HG03025 (cell line): ENCODE data around the gene NUDT7.

Source experiments
- ATAC-seq: cut with Tn5 transposase; IDR thresholded peaks from one replicate; pipeline ENCODE4 v1.9.1; 2021; ENCODE audit warnings: mild to moderate bottlenecking, moderate library complexity; ENCODE audit not compliant: unreplicated experiment, low FRiP score

The NUDT7 gene

GRCh38 chr16:77723108-77723514 is 797 bp downstream of the NUDT7 start:
- peak; percentile 3 for ATAC-seq

GRCh38 chr16:77724174-77724573 is 1.9 kb downstream of the NUDT7 start:
- ATAC-seq, result no peak

- ATAC-seq, result no peak
Measured at GRCh38 chr16:77729951-77730350, 7.6 kb downstream of the NUDT7 start.

GRCh38 chr16:77732241-77732946 is 10.1 kb downstream of the NUDT7 start:
- ATAC-seq, result no peak

- ATAC-seq, result no peak
Measured at GRCh38 chr16:77736879-77737278, 14.6 kb downstream of the NUDT7 start.

- ATAC-seq, result no peak
Measured at GRCh38 chr16:77738706-77739558, 16.6 kb downstream of the NUDT7 start.

- no peak for ATAC-seq
Measured at GRCh38 chr16:77739559-77739892, 17.2 kb downstream of the NUDT7 start.

GRCh38 chr16:77744141-77744540 is 21.8 kb downstream of the NUDT7 start:
- ATAC-seq, result no peak

- ATAC-seq, result no peak
Measured at GRCh38 chr16:77745972-77746371, 23.7 kb downstream of the NUDT7 start.

- no peak for ATAC-seq
Measured at GRCh38 chr16:77748421-77749005, 26.2 kb downstream of the NUDT7 start.

GRCh38 chr16:77749415-77749814 is 27.1 kb downstream of the NUDT7 start:
- ATAC-seq, result no peak

- ATAC-seq, result no peak
Measured at GRCh38 chr16:77758046-77758445, 35.7 kb downstream of the NUDT7 start.

- no peak for ATAC-seq
Measured at GRCh38 chr16:77758508-77758907, 36.2 kb downstream of the NUDT7 start.

- ATAC-seq, result no peak
Measured at GRCh38 chr16:77759201-77759600, 36.9 kb downstream of the NUDT7 start.

- no peak for ATAC-seq
Measured at GRCh38 chr16:77759821-77760220, 37.5 kb downstream of the NUDT7 start.

- no peak for ATAC-seq
Measured at GRCh38 chr16:77760800-77761199, 38.5 kb downstream of the NUDT7 start.

GRCh38 chr16:77761204-77761603 is 38.9 kb downstream of the NUDT7 start:
- ATAC-seq, result no peak

GRCh38 chr16:77762262-77762661 is 39.9 kb downstream of the NUDT7 start:
- ATAC-seq, result no peak

- ATAC-seq, result no peak
Measured at GRCh38 chr16:77763994-77764393, 41.7 kb downstream of the NUDT7 start.

GRCh38 chr16:77767211-77767610 is 44.9 kb downstream of the NUDT7 start:
- no peak for ATAC-seq

- ATAC-seq, result no peak
Measured at GRCh38 chr16:77767826-77768225, 45.5 kb downstream of the NUDT7 start.
